CD14-positive monocyte (primary cell): ENCODE results near the gene RGS13. TPM values are rescaled to one million over a fixed set of nuclear protein-coding genes. Genes with fewer than 3 reads are reported as not detected.

Source experiments
- DNase-seq, 3 donors: peaks; one replicate each; pipeline ENCODE4 v3.0.0-alpha.2; 2011 to 2022
- H2AFZ ChIP-seq: 2 replicates; pipeline ENCODE4 v1.6.0; 2012; ENCODE audit warnings: mild to moderate bottlenecking, low read depth, low read length, inconsistent platforms; ENCODE audit not compliant: insufficient read depth, poor library complexity, severe bottlenecking
- H3K27ac ChIP-seq, 2 donors: 1 replicate in 1 of 2; 2 replicates in 1 of 2; pipeline ENCODE4 v1.5.1; 2012 to 2013; ENCODE audit warnings: low read length in 2 of 2, control low read depth in 1 of 2, inconsistent platforms in 1 of 2, low read depth in 1 of 2, mild to moderate bottlenecking in 1 of 2
- H3K27me3 ChIP-seq, 2 donors: one replicate each; pipeline versions ENCODE4 v1.6.0 to v1.6.1; 2011 to 2013; ENCODE audit warnings: low read length in 2 of 2; ENCODE audit not compliant: control insufficient read depth in 2 of 2, insufficient read depth in 2 of 2
- H3K36me3 ChIP-seq, 2 donors: replicated peaks in 1 of 2; 1 replicate in 1 of 2; 2 replicates in 1 of 2; pipeline versions ENCODE4 v1.5.1 to v1.6.1; 2012 to 2013; ENCODE audit warnings: low read length in 2 of 2, control low read depth in 1 of 2, inconsistent platforms in 1 of 2, mild to moderate bottlenecking in 1 of 2; ENCODE audit not compliant: insufficient read depth in 2 of 2, control insufficient read depth in 1 of 2
- H3K4me1 ChIP-seq, 2 donors: 1 replicate in 1 of 2; 2 replicates in 1 of 2; pipeline versions ENCODE4 v1.5.1 to v1.6.1; 2012 to 2013; ENCODE audit warnings: low read length in 2 of 2, control low read depth in 1 of 2, inconsistent platforms in 1 of 2, mild to moderate bottlenecking in 1 of 2, moderate library complexity in 1 of 2; ENCODE audit not compliant: insufficient read depth in 2 of 2, control insufficient read depth in 1 of 2
- H3K4me2 ChIP-seq: replicated peaks from 2 replicates; pipeline ENCODE3; 2012; ENCODE audit warnings: low read length, moderate library complexity, mild to moderate bottlenecking; ENCODE audit not compliant: poor library complexity, severe bottlenecking; ENCODE audit errors: extremely low read depth
- H3K4me3 ChIP-seq, 3 experiments: fragments of 200-600 bp in 1 of 3; sonication (generic) in 1 of 3; replicated peaks in 1 of 3; 1 replicate in 2 of 3; 2 replicates in 1 of 3; pipeline ENCODE4 v1.5.1; 2011 to 2013; ENCODE audit warnings: low read length in 3 of 3, mild to moderate bottlenecking in 3 of 3, control low read depth in 2 of 3, low read depth in 2 of 3, inconsistent platforms in 1 of 3, moderate library complexity in 1 of 3
- H3K79me2 ChIP-seq: 2 replicates; pipeline ENCODE4 v1.6.0; 2012; ENCODE audit warnings: mild to moderate bottlenecking, control low read depth, inconsistent platforms, low read length, moderate library complexity; ENCODE audit not compliant: insufficient read depth
- H3K9ac ChIP-seq: 2 replicates; pipeline ENCODE4 v1.6.0; 2017; ENCODE audit warnings: low read length, mild to moderate bottlenecking; ENCODE audit not compliant: insufficient read depth, poor library complexity, severe bottlenecking
- H3K9me3 ChIP-seq, 2 donors: replicated peaks in 1 of 2; 1 replicate in 1 of 2; 2 replicates in 1 of 2; pipeline versions ENCODE4 v1.5.1 to v1.6.1; 2012 to 2013; ENCODE audit warnings: low read length in 2 of 2, control low read depth in 1 of 2; ENCODE audit not compliant: control insufficient read depth in 1 of 2, insufficient read depth in 1 of 2
- H4K20me1 ChIP-seq: 2 replicates; pipeline ENCODE4 v1.6.0; 2012; ENCODE audit warnings: mild to moderate bottlenecking, low read length, control low read depth, moderate library complexity; ENCODE audit not compliant: insufficient read depth
- H3K27ac Mint-ChIP-seq, 7 donors: one replicate each; pipeline ENCODE4 v1.8.0; 2020; ENCODE audit warnings: mild to moderate bottlenecking in 7 of 7, mixed read lengths in 7 of 7, moderate library complexity in 6 of 7, inconsistent platforms in 2 of 7
- H3K27me3 Mint-ChIP-seq, 3 donors: one replicate each; pipeline ENCODE4 v1.8.0; 2021 to 2022; ENCODE audit warnings: low read depth in 3 of 3, mild to moderate bottlenecking in 3 of 3, mixed read lengths in 3 of 3, moderate library complexity in 3 of 3, inconsistent platforms in 1 of 3
- H3K36me3 Mint-ChIP-seq, 2 donors: one replicate each; pipeline ENCODE4 v1.8.0; 2020; ENCODE audit warnings: mixed read lengths in 2 of 2, inconsistent platforms in 1 of 2, mild to moderate bottlenecking in 1 of 2
- H3K4me1 Mint-ChIP-seq: one replicate; pipeline ENCODE4 v1.8.0; 2020; ENCODE audit warnings: mild to moderate bottlenecking, mixed read lengths
- H3K4me3 Mint-ChIP-seq, 2 donors: one replicate each; pipeline ENCODE4 v1.8.0; 2020; ENCODE audit warnings: mild to moderate bottlenecking in 2 of 2, mixed read lengths in 2 of 2, moderate library complexity in 1 of 2
- H3K9me3 Mint-ChIP-seq, 7 donors: one replicate each; pipeline ENCODE4 v1.8.0; 2020 to 2022; ENCODE audit warnings: mixed read lengths in 7 of 7, mild to moderate bottlenecking in 6 of 7, moderate library complexity in 6 of 7, inconsistent platforms in 2 of 7
- CTCF ChIP-seq: fragments of 200-600 bp; IDR thresholded peaks from one replicate; pipeline ENCODE4 v1.8.0; 2022; ENCODE audit warnings: antibody characterized with exemption, mild to moderate bottlenecking
- WGBS: methylation state at CpG from one replicate; pipeline ENCODE4 v1.1.5; 2013; ENCODE audit warnings: missing lambda C conversion rate; ENCODE audit not compliant: insufficient coverage; 5-methylcytosine and 5-hydroxymethylcytosine counted together
- intact Hi-C, 2 donors: fragments of 100-400 bp; cut with micrococcal nuclease; formaldehyde crosslinking; loops; one replicate each; pipeline versions ENCODE4 v1.15.0 to v1.15.1; 2023
- polyA plus RNA-seq, 3 donors: library from polyadenylated mRNA; depleted of rRNA in 1 of 3; unstranded in 2 of 3; stranded (reverse) in 1 of 3; fragments of 300-500 nt in 2 of 3; fragments of >200 nt in 1 of 3; fragmentation: Illumina TruSeq in 2 of 3; gene quantifications; 1 replicate in 2 of 3; 2 replicates in 1 of 3; pipeline ENCODE4 v1.2.3, GENCODE V29; 2012 to 2021

RGS13 gene
- polyA plus RNA-seq, 3 donors, result not detected

GRCh38 chr1:192620071-192620635 lies 15.8 kb upstream of the RGS13 start:
- Histone ChIP-seq H3K36me3 (no peaks in the 10 kb centered on the region), H3K4me3 (no peak overlapping the region), H3K4me2 (no peak overlapping the region), H4K20me1 (no peaks in the 10 kb centered on the region), H3K9ac (no peak overlapping the region), H3K27me3 (no peaks in the 10 kb centered on the region), H3K4me1 (no peaks in the 10 kb centered on the region), H3K9me3 (no peaks in the 10 kb centered on the region), H3K79me2 (no peaks in the 10 kb centered on the region), H2AFZ (no peak overlapping the region), H3K27ac (no peak overlapping the region)
- Mint-ChIP-seq H3K27me3 (no peaks in the 10 kb centered on the region), H3K27ac (no peak overlapping the region), H3K4me3 (no peak overlapping the region), H3K36me3 (no peaks in the 10 kb centered on the region), H3K9me3 (peaks cover 0 to 11% (median 2%) of the 10 kb centered on the region in 7 donors), H3K4me1 (no peaks in the 10 kb centered on the region)
- TF ChIP-seq CTCF, result no peak
- intact Hi-C loops, result no loop called here
- no peak for DNase-seq

GRCh38 chr1:192626366-192627179 lies 9.4 kb upstream of the RGS13 start:
- Mint-ChIP-seq H3K27ac (no peak overlapping the region), H3K4me1 (no peaks in the 10 kb centered on the region), H3K36me3 (no peaks in the 10 kb centered on the region), H3K27me3 (no peaks in the 10 kb centered on the region), H3K9me3 (peaks cover 0 to 11% (median under 1%) of the 10 kb centered on the region in 7 donors), H3K4me3 (no peak overlapping the region)
- H3K27ac ChIP-seq, result no peak overlapping the region
- no peak for TF ChIP-seq CTCF
- H3K4me3 ChIP-seq, result no peak overlapping the region
- H3K27me3 ChIP-seq, result no peaks in the 10 kb centered on the region
- no peaks in the 10 kb centered on the region for H3K4me1 ChIP-seq
- H2AFZ ChIP-seq, result no peak overlapping the region
- no peak for DNase-seq
- H3K36me3 ChIP-seq, result no peaks in the 10 kb centered on the region
- H4K20me1 ChIP-seq, result no peaks in the 10 kb centered on the region
- H3K9ac ChIP-seq, result no peak overlapping the region
- intact Hi-C loops, result no loop called here
- H3K4me2 ChIP-seq, result no peak overlapping the region
- H3K9me3 ChIP-seq, result no peaks in the 10 kb centered on the region
- no CpG with 5 or more reads among the region's 3 CpGs for WGBS
- no peaks in the 10 kb centered on the region for H3K79me2 ChIP-seq
